ENCODE results near the gene SF3B1. TPM values are rescaled to one million over a fixed set of nuclear protein-coding genes. Genes with fewer than 3 reads are reported as not detected.

SF3B1 gene
- total RNA-seq, 1 donor from 2014 or later: 787 TPM

GRCh38 chr2:197445746-197446145 lies 10.9 kb upstream of the SF3B1 start:
- Mint-ChIP-seq H3K27ac (no peak overlapping the region), H3K36me3 (no peaks in the 10 kb centered on the region), H3K9me3 (no peaks in the 10 kb centered on the region), H3K4me3 (no peak overlapping the region), H3K27me3 (ENCODE audit: insufficient read depth, low read depth) (peaks cover 2% of the 10 kb centered on the region), H3K4me1 (peaks cover 8% of the 10 kb centered on the region)
- Histone ChIP-seq H3K4me3 (no peak overlapping the region), H3K79me2 (ENCODE audit: low read depth) (no peaks in the 10 kb centered on the region), H3K36me3 (no peaks in the 10 kb centered on the region), H3F3A (ENCODE audit: low read depth) (no peaks in the 10 kb centered on the region), H3K4me2 (no peak overlapping the region), H3K4me1 (no peaks in the 10 kb centered on the region), H4K20me1 (ENCODE audit: low read depth) (no peaks in the 10 kb centered on the region), H3K27ac (no peak overlapping the region), H2AFZ (replicated peaks) (no peak overlapping the region), H3K9ac (no peak overlapping the region), H3K9me3 (ENCODE audit: low read depth) (no peaks in the 10 kb centered on the region), H3K27me3 (no peaks in the 10 kb centered on the region)
- DNase-seq (ENCODE audit: low spot score): no peak
- TF ChIP-seq EZH2 (IDR thresholded peaks at IDR 0.05): no peak
- TF ChIP-seq CTCF (IDR thresholded peaks at IDR 0.05): no peak
- no peak for TF ChIP-seq EZH2phosphoT487 (IDR thresholded peaks at IDR 0.05)

GRCh38 chr2:197442857-197443256 lies 8.0 kb upstream of the SF3B1 start:
- no peaks in the 10 kb centered on the region for H3F3A ChIP-seq (ENCODE audit: low read depth)
- no peaks in the 10 kb centered on the region for H3K4me1 ChIP-seq
- H3K27me3 Mint-ChIP-seq (ENCODE audit: insufficient read depth, low read depth): peaks cover 2% of the 10 kb centered on the region
- TF ChIP-seq EZH2 (IDR thresholded peaks at IDR 0.05) (no peak), EZH2phosphoT487 (IDR thresholded peaks at IDR 0.05) (no peak), CTCF (IDR thresholded peaks at IDR 0.05) (no peak)
- H3K4me3 ChIP-seq: no peak overlapping the region
- H3K79me2 ChIP-seq (ENCODE audit: low read depth): no peaks in the 10 kb centered on the region
- peak overlapping the region; percentile 22 for H3K9ac ChIP-seq
- H3K27me3 ChIP-seq: no peaks in the 10 kb centered on the region
- no peaks in the 10 kb centered on the region for H3K9me3 ChIP-seq (ENCODE audit: low read depth)
- no peak overlapping the region for H3K4me3 Mint-ChIP-seq
- no peak for DNase-seq (ENCODE audit: low spot score)
- H3K36me3 ChIP-seq: no peaks in the 10 kb centered on the region
- no peak overlapping the region for H2AFZ ChIP-seq (replicated peaks)
- H3K9me3 Mint-ChIP-seq: no peaks in the 10 kb centered on the region
- H3K27ac Mint-ChIP-seq: peak overlapping the region; percentile 11
- no peaks in the 10 kb centered on the region for H3K36me3 Mint-ChIP-seq
- H3K4me1 Mint-ChIP-seq: peaks cover 8% of the 10 kb centered on the region
- no peaks in the 10 kb centered on the region for H4K20me1 ChIP-seq (ENCODE audit: low read depth)
- H3K27ac ChIP-seq: no peak overlapping the region
- H3K4me2 ChIP-seq: no peak overlapping the region

- H3K36me3 Mint-ChIP-seq: peaks cover 3% of the 10 kb centered on the region
- H3K27ac Mint-ChIP-seq: no peak overlapping the region
These were observed 2.6 kb upstream of the SF3B1 start for GRCh38 chr2:197437380-197437779.

More at GRCh38 chr2:197437380-197437779, 2.6 kb upstream of the SF3B1 start:
- no peak overlapping the region for H3K4me3 ChIP-seq
- H3K9ac ChIP-seq: no peak overlapping the region
- peaks cover 2% of the 10 kb centered on the region for H3K27me3 Mint-ChIP-seq (ENCODE audit: insufficient read depth, low read depth)
- peaks cover 21% of the 10 kb centered on the region for H3K4me1 Mint-ChIP-seq
- no peaks in the 10 kb centered on the region for H3F3A ChIP-seq (ENCODE audit: low read depth)
- no peak overlapping the region for H3K4me3 Mint-ChIP-seq
- H3K79me2 ChIP-seq (ENCODE audit: low read depth): peaks cover 37% of the 10 kb centered on the region
- no peak for DNase-seq (ENCODE audit: low spot score)
- H3K9me3 Mint-ChIP-seq: no peaks in the 10 kb centered on the region
- H3K27me3 ChIP-seq: no peaks in the 10 kb centered on the region
- H2AFZ ChIP-seq (replicated peaks): no peak overlapping the region
- TF ChIP-seq CTCF (IDR thresholded peaks at IDR 0.05) (no peak), EZH2 (IDR thresholded peaks at IDR 0.05) (no peak), EZH2phosphoT487 (IDR thresholded peaks at IDR 0.05) (no peak)
- peaks cover 21% of the 10 kb centered on the region for H4K20me1 ChIP-seq (ENCODE audit: low read depth)
- no peak overlapping the region for H3K27ac ChIP-seq
- H3K9me3 ChIP-seq (ENCODE audit: low read depth): no peaks in the 10 kb centered on the region
- H3K4me2 ChIP-seq: no peak overlapping the region
- H3K36me3 ChIP-seq: no peaks in the 10 kb centered on the region
- H3K4me1 ChIP-seq: peaks cover 10% of the 10 kb centered on the region

Measured in neural progenitor cell (in vitro differentiated cells).